Measurements from ENCODE around the gene SAMD4B.

SAMD4B gene

DNA sequence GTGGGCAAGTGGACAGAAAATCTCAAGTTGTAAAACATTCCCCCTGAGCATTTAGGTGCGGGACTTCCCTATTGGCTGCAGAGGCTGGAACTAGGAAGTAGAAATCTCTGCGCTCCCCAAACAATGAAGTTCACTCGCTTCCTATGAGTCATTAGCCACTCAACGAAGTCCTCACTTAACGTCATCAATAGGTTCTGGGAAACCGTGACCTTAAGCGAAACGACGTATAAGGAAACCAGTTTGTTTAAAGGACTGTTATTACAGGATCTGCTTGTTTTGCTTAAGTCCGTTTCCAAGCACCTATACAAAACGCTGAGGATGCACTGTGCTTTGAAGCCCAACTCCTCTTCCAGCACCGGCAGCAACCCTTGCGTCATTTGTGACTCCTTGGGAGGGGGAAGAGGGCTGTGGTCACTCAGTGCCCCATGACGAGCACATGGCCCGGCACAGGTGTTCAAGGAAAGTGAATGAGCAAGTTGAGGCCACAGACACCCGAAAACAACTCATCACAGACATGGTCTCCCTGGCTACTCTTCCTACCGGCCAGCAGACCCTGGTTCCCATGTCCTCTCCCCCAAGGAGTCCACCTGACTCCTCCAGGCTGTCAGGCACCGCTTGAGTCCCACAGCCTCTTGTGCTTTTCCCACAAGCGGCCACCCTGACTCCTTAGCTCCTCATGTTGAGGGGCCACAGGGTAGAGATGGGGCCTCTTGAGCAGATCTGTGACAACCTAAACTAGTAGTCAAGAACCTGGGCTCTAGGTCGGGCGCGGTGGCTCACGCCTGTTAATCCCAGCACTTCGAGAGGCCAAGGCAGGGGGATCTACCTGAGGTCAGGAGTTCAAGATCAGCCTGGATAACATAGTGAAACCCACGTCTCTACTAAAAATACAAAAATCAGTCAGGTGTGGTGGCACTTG, 88.7 kb downstream of the SAMD4B start:
- no peak for DNase-seq

DNA sequence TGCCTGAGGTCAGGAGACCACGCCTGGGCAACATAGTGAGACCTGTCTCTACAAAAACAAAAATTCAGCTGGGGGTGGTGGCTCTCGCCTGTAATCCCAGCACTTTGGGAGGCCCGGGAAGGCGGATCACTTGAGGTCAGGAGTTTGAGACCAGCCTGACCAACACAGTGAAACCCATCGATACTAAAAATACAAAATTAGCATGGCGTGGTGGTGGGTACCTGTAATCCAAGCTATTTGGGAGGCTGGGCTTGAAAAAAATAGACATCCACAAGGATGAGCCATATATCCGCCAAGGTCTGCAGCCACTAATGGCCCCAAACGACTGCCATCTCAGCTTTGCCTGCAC, 90.4 kb downstream of the SAMD4B start:
- DNase-seq = no peak

DNA sequence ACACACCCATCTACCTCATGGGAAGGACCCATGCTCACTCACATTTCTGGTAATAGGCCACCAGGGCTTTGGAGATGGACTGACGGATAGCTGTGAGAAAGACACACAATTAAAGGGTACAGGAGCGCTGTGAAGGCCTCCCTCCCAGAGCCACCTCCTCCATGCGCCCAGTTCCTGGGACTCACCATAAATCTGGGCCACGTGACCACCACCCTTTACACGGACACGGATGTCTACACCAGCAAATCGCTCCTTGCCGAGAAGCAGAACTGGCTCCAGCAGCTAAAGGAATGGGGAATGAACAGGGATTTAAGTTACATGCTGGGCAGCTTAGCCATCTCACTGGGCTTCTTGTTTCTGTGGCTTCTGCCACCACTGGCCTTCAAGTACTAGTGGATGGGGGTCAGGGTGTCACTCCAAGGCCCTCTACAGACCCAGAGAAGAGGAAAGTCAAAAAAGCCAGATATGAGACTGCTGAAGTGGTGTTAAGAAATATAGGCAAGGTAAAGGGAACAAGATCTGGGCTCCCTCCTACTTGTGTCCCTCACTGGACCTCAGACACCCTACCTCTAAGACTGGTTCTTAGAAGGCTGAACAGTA, 91.4 kb downstream of the SAMD4B start:
- no peak for DNase-seq

DNA sequence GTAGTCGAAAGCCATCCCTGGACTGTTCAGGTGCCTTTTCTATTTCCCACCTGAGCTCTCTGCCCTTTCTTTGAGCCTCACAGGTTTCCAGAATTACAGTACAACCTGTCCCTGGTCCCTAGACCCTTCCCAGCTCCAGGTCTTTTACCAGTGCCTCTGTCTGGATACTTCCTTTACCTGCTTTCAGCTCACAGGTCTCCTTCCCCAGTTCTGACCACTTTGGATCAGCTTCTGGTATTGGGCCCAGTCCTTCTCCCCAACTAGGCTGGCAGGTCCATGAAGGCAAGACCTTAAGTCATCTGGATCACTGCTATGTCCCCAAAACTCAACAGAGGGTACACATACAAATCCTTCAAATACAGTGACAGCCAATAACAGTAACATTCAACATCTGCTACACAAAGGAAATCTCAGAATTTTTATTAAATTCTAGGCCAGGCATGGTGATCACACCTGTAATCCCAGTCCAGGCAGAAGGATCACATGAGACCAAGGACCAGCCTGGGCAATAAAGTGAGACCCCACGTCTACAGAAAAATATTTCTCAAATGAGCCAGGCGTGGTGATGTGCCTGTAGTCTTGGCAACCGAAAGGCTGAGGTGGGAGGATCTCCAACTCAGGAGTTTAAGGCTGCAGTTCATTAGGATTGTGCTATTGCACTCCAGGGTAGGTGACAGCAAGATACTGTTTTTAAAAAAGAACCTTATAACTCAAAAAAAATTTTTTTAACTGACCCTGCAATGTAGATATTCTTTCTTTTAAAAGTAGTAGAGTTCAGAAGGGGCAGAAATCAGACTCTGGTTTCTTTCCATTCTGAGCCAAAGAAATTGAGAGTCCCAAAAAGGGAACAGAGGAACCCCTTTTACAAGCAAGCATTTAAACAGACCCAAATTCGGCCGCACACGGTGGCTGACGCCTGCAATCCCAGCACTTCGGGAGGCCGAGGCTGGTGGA, 92.2 kb downstream of the SAMD4B start:
- DNase-seq = no peak
